Fibroblast of peridontal ligament (primary cell): ENCODE results near the gene SOX10.

Experiments used
- DNase-seq: peaks from one replicate; pipeline ENCODE4 v3.0.0-alpha.2; 2010; ENCODE audit errors: extremely low read depth

SOX10 gene

GRCh38 chr22:38016182-38017151 is 32.1 kb upstream of the SOX10 start:
- DNase-seq = peak; percentile 57

DNA sequence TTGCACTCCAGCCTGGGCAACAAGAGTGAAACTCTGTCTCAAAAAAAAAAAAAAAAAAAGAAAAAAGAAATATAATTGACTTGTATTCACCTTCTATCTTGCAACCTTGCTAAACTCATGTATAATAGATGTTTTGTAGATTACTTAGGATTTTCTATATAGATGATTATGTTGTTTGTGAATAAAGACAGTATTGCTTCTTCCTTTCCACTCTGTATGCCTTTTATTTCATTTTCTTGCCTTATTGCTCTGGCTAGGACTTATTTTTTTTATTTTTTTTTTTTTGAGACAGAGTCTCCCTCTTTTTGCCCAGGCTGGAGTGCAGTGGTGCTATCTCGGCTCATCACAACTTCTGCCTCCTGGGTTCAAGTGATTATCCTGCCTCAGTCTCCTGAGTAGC is 29.7 kb upstream of the SOX10 start:
- DNase-seq = no peak

DNA sequence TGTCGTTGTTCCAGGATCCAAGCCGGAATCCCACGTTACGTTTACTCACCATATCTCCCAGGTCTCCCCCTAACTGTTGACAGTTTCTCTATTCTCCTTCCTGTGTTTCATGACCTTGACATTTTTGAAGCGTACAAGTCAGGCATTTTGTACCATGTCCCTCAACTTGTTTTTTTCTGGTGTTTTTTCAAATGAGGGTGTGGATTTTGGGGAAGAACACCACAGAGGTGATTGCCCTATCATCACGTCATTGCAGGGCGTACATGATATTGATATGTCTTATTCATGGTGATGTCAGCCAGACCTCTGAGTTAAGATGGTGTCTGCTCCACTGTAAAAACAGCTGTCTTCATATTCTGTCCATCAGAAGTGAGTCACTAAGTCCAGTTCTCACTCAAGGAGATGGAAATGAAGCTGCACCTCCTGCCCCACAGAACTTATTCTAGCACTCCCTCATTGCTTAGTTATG is 28.3 kb upstream of the SOX10 start:
- DNase-seq = peak; percentile 59

DNA sequence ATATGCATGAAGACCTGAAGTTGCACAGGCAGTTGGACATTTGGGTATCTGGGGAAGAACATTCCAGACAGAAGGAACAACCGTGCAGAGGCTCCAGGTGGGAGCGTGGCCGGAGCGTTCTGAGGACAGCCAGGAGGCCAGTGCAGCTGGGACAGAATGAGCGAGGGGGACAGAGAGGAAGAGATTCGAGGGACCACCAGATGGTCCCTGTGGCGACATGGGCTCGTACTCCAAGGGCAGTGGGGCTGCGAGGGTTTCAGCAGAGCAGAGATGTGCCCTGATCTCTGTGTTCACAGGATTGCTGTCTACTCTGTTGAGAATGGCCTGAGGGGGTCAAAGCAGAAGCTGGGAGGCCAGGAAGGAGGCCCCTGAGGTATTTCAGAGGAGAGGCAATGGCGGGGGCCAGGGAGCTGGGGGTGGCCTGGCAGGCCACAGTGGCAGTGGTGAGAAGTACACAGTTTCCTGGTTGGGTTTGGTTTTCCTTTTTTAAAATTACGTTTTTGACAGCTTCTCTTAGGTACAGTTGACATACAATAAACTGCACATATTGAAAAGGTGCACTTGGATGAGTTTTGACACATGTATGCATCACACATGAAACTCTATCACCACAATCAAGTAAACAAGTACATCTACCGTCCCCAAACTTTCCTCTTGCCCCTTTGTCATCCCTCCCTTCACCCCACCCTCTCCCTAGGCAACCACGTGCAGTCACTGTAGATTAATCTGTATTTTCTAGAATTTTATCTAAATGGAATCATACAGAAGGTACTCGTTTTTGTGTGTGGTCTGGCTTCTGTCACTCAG is 24.8 kb upstream of the SOX10 start:
- DNase-seq = no peak

GRCh38 chr22:38007330-38007902 is 23.1 kb upstream of the SOX10 start:
- DNase-seq = no peak

GRCh38 chr22:38006906-38007305 is 22.6 kb upstream of the SOX10 start:
- no peak for DNase-seq

DNA sequence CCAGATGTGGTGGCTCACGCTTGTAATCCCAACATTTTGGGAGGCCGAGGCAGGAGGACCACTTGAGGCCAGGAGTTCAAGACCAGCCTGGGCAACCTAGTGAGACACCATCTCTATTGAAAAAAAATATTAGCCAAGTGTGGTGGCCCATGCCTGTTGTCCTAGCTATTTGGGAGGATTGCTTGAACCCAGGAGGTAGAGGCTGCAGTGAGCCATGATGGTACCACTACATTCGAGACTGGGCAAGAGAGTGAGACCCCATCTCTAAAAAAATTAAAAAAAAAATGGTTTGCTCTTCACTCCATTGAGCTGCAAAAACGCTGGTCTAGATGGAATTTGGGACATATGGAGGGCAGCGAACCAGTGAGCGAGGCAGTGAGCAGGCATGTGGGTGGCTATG is 21.6 kb upstream of the SOX10 start:
- no peak for DNase-seq

GRCh38 chr22:37999640-38000272 is 15.4 kb upstream of the SOX10 start:
- DNase-seq = peak; percentile 18

DNA sequence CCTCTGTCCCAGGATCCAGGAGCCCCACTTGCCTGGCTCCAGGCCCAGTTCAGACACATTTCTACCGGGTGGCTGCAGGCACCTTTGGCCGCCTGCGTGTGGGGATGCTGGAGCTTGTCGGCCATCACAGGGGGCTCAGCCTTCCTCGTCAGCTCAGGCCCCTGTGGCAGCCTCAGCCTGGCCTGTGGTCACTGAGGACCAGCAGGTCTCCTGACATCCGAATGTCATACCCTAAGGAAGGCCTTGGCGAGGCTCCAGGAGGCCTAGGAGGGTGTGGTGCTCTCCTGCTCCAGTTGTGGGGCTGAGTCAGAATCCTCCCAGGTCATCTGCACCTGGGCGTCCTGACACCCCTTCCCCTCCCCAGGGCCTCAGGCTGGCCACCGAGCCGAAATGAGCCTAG is 14.9 kb upstream of the SOX10 start:
- no peak for DNase-seq

- no peak for DNase-seq
Measured at GRCh38 chr22:37998543-37998942, 14.2 kb upstream of the SOX10 start.

- no peak for DNase-seq
Measured at GRCh38 chr22:37996515-37997246, 12.3 kb upstream of the SOX10 start.

GRCh38 chr22:37996079-37996478 is 11.7 kb upstream of the SOX10 start:
- DNase-seq = no peak

GRCh38 chr22:37995460-37995859 is 11.1 kb upstream of the SOX10 start:
- DNase-seq = no peak

GRCh38 chr22:37994982-37995381 is 10.6 kb upstream of the SOX10 start:
- no peak for DNase-seq

DNA sequence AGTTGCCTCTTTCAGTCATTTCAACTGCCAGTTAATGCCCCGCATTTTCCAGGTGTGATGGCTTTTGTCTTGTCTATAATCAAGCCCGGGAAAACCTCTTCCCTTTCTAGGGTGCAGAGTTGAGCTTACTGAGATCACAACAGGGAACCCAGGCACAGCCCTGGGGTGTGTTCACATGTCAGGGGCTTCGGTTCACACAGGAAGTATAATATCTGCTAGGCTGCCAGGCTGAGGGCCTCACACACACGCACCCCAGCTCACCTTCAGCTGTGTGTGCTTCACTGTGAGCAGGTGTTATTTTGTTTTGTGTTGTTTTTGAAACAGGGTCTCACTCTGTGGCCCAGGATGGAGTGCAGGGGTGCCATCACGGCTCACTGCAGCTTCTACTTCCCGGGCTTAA is 9.7 kb upstream of the SOX10 start:
- DNase-seq = no peak

DNA sequence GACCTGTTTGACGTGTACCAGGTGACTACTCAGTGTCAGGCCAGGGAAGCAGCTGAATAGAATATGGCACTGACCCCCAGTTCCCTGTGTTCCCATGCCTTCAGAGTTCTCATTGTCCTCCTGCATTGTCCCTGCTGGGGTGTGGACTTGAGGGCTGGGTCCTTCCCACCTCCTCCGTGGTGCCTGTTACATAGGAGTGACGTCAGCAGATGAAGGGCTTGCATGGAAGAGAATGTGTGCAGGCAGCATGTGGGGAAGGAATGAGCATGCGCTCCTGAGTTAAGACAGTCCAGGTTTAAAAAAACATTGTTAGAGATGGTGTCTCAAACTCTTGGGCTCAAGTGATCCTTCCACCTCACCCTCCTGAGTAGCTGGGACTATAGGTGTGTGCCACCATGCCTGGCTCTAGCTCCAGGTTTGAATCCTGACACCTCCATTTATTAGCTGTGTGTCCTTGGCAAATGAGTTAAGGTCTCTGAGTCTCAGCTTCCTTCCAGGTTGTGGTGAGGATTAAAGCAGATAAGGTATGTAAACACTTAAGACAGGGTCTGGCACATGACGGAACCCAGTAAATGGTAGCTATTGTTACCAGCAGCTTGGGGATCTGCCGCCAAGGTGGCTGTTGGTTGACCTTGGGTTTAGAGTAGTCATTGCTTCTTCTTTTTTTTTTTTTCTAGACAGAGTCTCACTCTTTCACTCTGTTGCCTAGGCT is 7.5 kb upstream of the SOX10 start:
- DNase-seq = no peak

- no peak for DNase-seq
Measured at GRCh38 chr22:37990862-37991261, 6.5 kb upstream of the SOX10 start.

GRCh38 chr22:37990301-37990700 is 5.9 kb upstream of the SOX10 start:
- DNase-seq = no peak

- DNase-seq = no peak
Measured at GRCh38 chr22:37989146-37990045, 5.0 kb upstream of the SOX10 start.
